Stomach (tissue), 4 donors: ENCODE results near the gene ITIH1.

ENCODE experiments used
- CTCF ChIP-seq, 7 experiments: fragments of 450-650 bp in 4 of 7; fragments of 200-600 bp in 3 of 7; sonication (generic) in 3 of 7; IDR thresholded peaks; one replicate each; pipeline ENCODE4 v1.5.1; 2016 to 2019; ENCODE audit warnings: antibody characterized with exemption in 7 of 7, control low read depth in 2 of 7, mild to moderate bottlenecking in 1 of 7
- EP300 ChIP-seq: sonication (generic); formaldehyde crosslinking; IDR thresholded peaks from one replicate; pipeline ENCODE4 v1.6.1; 2017; ENCODE audit warnings: antibody characterized with exemption
- POLR2A ChIP-seq, 4 donors: fragments of 450-650 bp; IDR thresholded peaks; one replicate each; pipeline ENCODE4 v1.6.1; 2016; ENCODE audit warnings: antibody characterized with exemption in 4 of 4, control low read depth in 2 of 4, mild to moderate bottlenecking in 1 of 4, moderate library complexity in 1 of 4
- POLR2AphosphoS5 ChIP-seq, 3 donors: sonication (generic); formaldehyde crosslinking; IDR thresholded peaks; one replicate each; pipeline ENCODE4 v1.6.1; 2016; ENCODE audit warnings: antibody characterized with exemption in 3 of 3

DNA sequence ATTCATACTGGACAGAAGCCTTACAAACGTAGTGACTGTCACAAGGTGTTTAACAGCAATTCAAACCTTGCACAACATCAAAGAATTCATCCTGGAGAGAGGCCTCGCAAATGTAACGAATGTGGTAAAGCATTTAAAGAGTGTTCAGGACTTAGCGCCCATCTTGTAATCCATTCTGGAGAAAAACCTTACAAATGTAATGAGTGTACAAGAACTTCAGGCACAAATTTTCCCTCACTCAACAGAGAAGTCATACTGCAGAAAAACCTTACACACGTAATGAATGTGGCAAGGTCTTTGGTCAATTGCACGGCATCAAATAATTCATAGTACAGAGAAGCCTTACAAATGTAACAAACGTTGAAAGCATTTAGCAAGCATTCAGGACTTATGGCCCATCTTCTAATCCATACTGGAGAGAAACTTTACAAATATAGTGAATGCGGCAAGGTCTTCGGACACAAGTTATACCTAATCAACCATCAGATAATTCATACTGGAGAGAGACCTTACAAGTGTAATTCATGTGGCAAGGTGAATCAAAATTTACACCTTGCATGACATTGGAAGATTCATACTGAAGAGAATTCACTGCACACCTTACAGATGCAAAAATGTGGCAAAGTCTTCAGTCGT, 44.0 kb upstream of the ITIH1 start:
- TF ChIP-seq CTCF (IDR thresholded peaks at IDR 0.05) (no peak), POLR2A (IDR thresholded peaks at IDR 0.05) (no peak), POLR2AphosphoS5 (IDR thresholded peaks at IDR 0.05) (no peak), EP300 (no peak)
